Natural killer cell (primary cell): ENCODE measurements around the gene INPP4A. TPM values are rescaled to one million over a fixed set of nuclear protein-coding genes. Genes with fewer than 3 reads are reported as not detected.

Experiments used
- ATAC-seq, 3 donors: fragments of 150-1000 bp in 2 of 3; fragments of 200-7000 bp in 1 of 3; cut with Tn5 transposase; 1 replicate in 1 of 3; 2 replicates in 2 of 3; pipeline ENCODE4 v1.10.0; 2021; ENCODE audit warnings: mild to moderate bottlenecking in 2 of 3, moderate library complexity in 2 of 3
- DNase-seq, 2 donors: peaks; one replicate each; pipeline versions ENCODE4 v3.0.0 to v3.0.0-alpha.2; 2013 to 2021; ENCODE audit warnings: mixed read lengths in 1 of 2
- H3K27ac ChIP-seq: one replicate; pipeline ENCODE4 v1.5.1; 2013; ENCODE audit warnings: mild to moderate bottlenecking, low read length
- H3K27me3 ChIP-seq: one replicate; pipeline ENCODE4 v1.6.1; 2013; ENCODE audit warnings: low read length; ENCODE audit not compliant: control insufficient read depth, insufficient read depth
- H3K36me3 ChIP-seq: one replicate; pipeline ENCODE4 v1.6.1; 2013; ENCODE audit warnings: low read length; ENCODE audit not compliant: control insufficient read depth, insufficient read depth
- H3K4me1 ChIP-seq: one replicate; pipeline ENCODE4 v1.6.1; 2013; ENCODE audit warnings: low read length; ENCODE audit not compliant: control insufficient read depth, insufficient read depth
- H3K4me3 ChIP-seq: one replicate; pipeline ENCODE4 v1.5.1; 2013; ENCODE audit warnings: low read length
- H3K9me3 ChIP-seq: one replicate; pipeline ENCODE4 v1.6.1; 2013; ENCODE audit warnings: low read length; ENCODE audit not compliant: control insufficient read depth, insufficient read depth
- H3K27ac Mint-ChIP-seq, 2 donors: one replicate each; pipeline ENCODE4 v1.8.0; 2022; ENCODE audit warnings: mild to moderate bottlenecking in 2 of 2, mixed read lengths in 2 of 2, moderate library complexity in 1 of 2
- H3K27me3 Mint-ChIP-seq, 2 donors: one replicate each; pipeline ENCODE4 v1.8.0; 2022; ENCODE audit warnings: low read depth in 2 of 2, mixed read lengths in 2 of 2
- H3K36me3 Mint-ChIP-seq: one replicate; pipeline ENCODE4 v1.8.0; 2022; ENCODE audit warnings: mixed read lengths
- H3K4me1 Mint-ChIP-seq, 2 donors: one replicate each; pipeline ENCODE4 v1.8.0; 2022; ENCODE audit warnings: mixed read lengths in 2 of 2
- H3K4me3 Mint-ChIP-seq: one replicate; pipeline ENCODE4 v1.8.0; 2022; ENCODE audit warnings: mild to moderate bottlenecking, moderate library complexity, mixed read lengths
- H3K9me3 Mint-ChIP-seq, 2 donors: one replicate each; pipeline ENCODE4 v1.8.0; 2022; ENCODE audit warnings: mixed read lengths in 2 of 2
- CTCF ChIP-seq: fragments of 200-600 bp; IDR thresholded peaks from one replicate; pipeline ENCODE4 v1.8.0; 2022; ENCODE audit warnings: antibody characterized with exemption
- WGBS: methylation state at CpG from one replicate; pipeline ENCODE4 v1.1.7; 2013; ENCODE audit warnings: missing lambda C conversion rate; ENCODE audit not compliant: insufficient coverage; 5-methylcytosine and 5-hydroxymethylcytosine counted together
- intact Hi-C: fragments of 100-400 bp; cut with micrococcal nuclease; formaldehyde crosslinking; loops from one replicate; pipeline ENCODE4 v1.14.2; 2022
- total RNA-seq, 4 donors: library from RNA; stranded (reverse); fragments of 120-200 nt in 1 of 4; gene quantifications; one replicate each; pipeline versions ENCODE4 v1.2.3 to v1.2.4, GENCODE V29; 2013 to 2022

The INPP4A gene
- 100 to 1,000 TPM; 192 to 243 (median 225) TPM for total RNA-seq
- total RNA-seq (2013), result 115 TPM

- H3K27ac Mint-ChIP-seq, result peak within 1 kb of the TSS; percentile 98 to 99
- no peaks in the 10 kb centered on the region for H3K36me3 ChIP-seq
- TF ChIP-seq CTCF, result no peak
- ATAC-seq, result peak; percentile 65 to 87 (median 80)
- no peaks in the 10 kb centered on the region for H3K27me3 Mint-ChIP-seq
- peak within 1 kb of the TSS; percentile 78 for H3K27ac ChIP-seq
- WGBS, result under 1% methylated on average over 75 of the region's 75 CpGs
- H3K4me1 Mint-ChIP-seq, result peaks cover 47 to 51% of the 10 kb centered on the region in 2 donors
- H3K4me3 ChIP-seq, result peak within 1 kb of the TSS; percentile 64
- peaks cover 7% of the 10 kb centered on the region for H3K9me3 ChIP-seq
- H3K27me3 ChIP-seq, result no peaks in the 10 kb centered on the region
- H3K9me3 Mint-ChIP-seq, result peaks cover 2 to 5% of the 10 kb centered on the region in 2 donors
- no peaks in the 10 kb centered on the region for H3K36me3 Mint-ChIP-seq
- H3K4me1 ChIP-seq, result peaks cover 38% of the 10 kb centered on the region
- intact Hi-C loops, result loop anchor here (2.0 to 5.0 kb wide), 4 partner anchors 32 to 697 kb away; no protein-coding TSS in a partner anchor
- H3K4me3 Mint-ChIP-seq, result peak within 1 kb of the TSS; percentile 98
- peak; percentile 73 to 89 for DNase-seq
Measured at GRCh38 chr2:98444436-98445176, at the start of gene INPP4A. INPP4A (plus strand) TSS chr2:98444858; CDS start chr2:98520049, 75,191 bp downstream.

GRCh38 chr2:98395977-98396376 lies 48.7 kb upstream of the INPP4A start:
- DNase-seq (no peak), ATAC-seq (no peak)
- no peak overlapping the region for H3K4me3 ChIP-seq
- H3K36me3 ChIP-seq, result no peaks in the 10 kb centered on the region
- intact Hi-C loops, result no loop called here
- no peak overlapping the region for H3K27ac ChIP-seq
- H3K27me3 Mint-ChIP-seq, result peaks cover 35 to 43% of the 10 kb centered on the region in 2 donors
- H3K9me3 ChIP-seq, result no peaks in the 10 kb centered on the region
- H3K4me1 Mint-ChIP-seq, result no peaks in the 10 kb centered on the region
- TF ChIP-seq CTCF, result no peak
- H3K4me1 ChIP-seq, result no peaks in the 10 kb centered on the region
- H3K9me3 Mint-ChIP-seq, result no peaks in the 10 kb centered on the region
- H3K27me3 ChIP-seq, result no peaks in the 10 kb centered on the region
- no peak overlapping the region for H3K4me3 Mint-ChIP-seq
- 91% methylated on average over 5 of the region's 6 CpGs for WGBS
- no peak overlapping the region for H3K27ac Mint-ChIP-seq
- no peaks in the 10 kb centered on the region for H3K36me3 Mint-ChIP-seq

- no peak for TF ChIP-seq CTCF
- intact Hi-C loops, result no loop called here
- Histone ChIP-seq H3K27ac (no peak overlapping the region), H3K9me3 (no peaks in the 10 kb centered on the region), H3K36me3 (no peaks in the 10 kb centered on the region), H3K4me1 (no peaks in the 10 kb centered on the region), H3K27me3 (no peaks in the 10 kb centered on the region), H3K4me3 (no peak overlapping the region)
- peaks cover 43 to 52% of the 10 kb centered on the region in 2 donors for H3K27me3 Mint-ChIP-seq
- no peak overlapping the region for H3K27ac Mint-ChIP-seq
- no peaks in the 10 kb centered on the region for H3K4me1 Mint-ChIP-seq
- ATAC-seq (no peak), DNase-seq (no peak)
- 94% methylated on average over 23 of the region's 23 CpGs for WGBS
- H3K9me3 Mint-ChIP-seq, result no peaks in the 10 kb centered on the region
- no peaks in the 10 kb centered on the region for H3K36me3 Mint-ChIP-seq
- no peak overlapping the region for H3K4me3 Mint-ChIP-seq
Measured at GRCh38 chr2:98396745-98397355, 47.8 kb upstream of the INPP4A start.
